Measurements from ENCODE around the gene AKAP13.

- TF ChIP-seq REST (IDR thresholded peaks at IDR 0.05), result no peak
- TF ChIP-seq, protein P1, sequence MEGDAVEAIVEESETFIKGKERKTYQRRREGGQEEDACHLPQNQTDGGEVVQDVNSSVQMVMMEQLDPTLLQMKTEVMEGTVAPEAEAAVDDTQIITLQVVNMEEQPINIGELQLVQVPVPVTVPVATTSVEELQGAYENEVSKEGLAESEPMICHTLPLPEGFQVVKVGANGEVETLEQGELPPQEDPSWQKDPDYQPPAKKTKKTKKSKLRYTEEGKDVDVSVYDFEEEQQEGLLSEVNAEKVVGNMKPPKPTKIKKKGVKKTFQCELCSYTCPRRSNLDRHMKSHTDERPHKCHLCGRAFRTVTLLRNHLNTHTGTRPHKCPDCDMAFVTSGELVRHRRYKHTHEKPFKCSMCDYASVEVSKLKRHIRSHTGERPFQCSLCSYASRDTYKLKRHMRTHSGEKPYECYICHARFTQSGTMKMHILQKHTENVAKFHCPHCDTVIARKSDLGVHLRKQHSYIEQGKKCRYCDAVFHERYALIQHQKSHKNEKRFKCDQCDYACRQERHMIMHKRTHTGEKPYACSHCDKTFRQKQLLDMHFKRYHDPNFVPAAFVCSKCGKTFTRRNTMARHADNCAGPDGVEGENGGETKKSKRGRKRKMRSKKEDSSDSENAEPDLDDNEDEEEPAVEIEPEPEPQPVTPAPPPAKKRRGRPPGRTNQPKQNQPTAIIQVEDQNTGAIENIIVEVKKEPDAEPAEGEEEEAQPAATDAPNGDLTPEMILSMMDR (IDR thresholded peaks at IDR 0.05), result no peak
- no peak for TF ChIP-seq CHD2 (IDR thresholded peaks at IDR 0.05; ENCODE audit: low read length, partially characterized antibody)
- TF ChIP-seq KDM5A (IDR thresholded peaks at IDR 0.05), result no peak
- no peak for TF ChIP-seq CHD4 (IDR thresholded peaks at IDR 0.05; ENCODE audit: borderline replicate concordance)
- TF ChIP-seq EP300 (IDR thresholded peaks at IDR 0.05), result no peak
- TF ChIP-seq, protein P2, sequence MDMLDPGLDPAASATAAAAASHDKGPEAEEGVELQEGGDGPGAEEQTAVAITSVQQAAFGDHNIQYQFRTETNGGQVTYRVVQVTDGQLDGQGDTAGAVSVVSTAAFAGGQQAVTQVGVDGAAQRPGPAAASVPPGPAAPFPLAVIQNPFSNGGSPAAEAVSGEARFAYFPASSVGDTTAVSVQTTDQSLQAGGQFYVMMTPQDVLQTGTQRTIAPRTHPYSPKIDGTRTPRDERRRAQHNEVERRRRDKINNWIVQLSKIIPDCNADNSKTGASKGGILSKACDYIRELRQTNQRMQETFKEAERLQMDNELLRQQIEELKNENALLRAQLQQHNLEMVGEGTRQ (IDR thresholded peaks at IDR 0.05), result no peak
- no peak for TF ChIP-seq FOSL2 (IDR thresholded peaks at IDR 0.05)
- no peak for TF ChIP-seq FOSL2 (CRISPR knock-in tag; IDR thresholded peaks at IDR 0.05)
- TF ChIP-seq JUNB (IDR thresholded peaks at IDR 0.05), result no peak
- no peak for TF ChIP-seq MYC (IDR thresholded peaks at IDR 0.05; ENCODE audit: borderline replicate concordance, low read length)
These were observed 111.3 kb downstream of the AKAP13 start for GRCh38 chr15:85491691-85492090.
